C4-2B (cell line): ENCODE measurements around the gene FOLR2.

ENCODE experiments used
- CTCF ChIP-seq: fragments of 450-650 bp; conservative IDR thresholded peaks from 2 replicates; pipeline ENCODE4 v1.5.1; 2017; ENCODE audit warnings: mild to moderate bottlenecking
- ZFX ChIP-seq: fragments of 450-650 bp; IDR thresholded peaks from 2 replicates; pipeline ENCODE4 v1.6.1; 2017

DNA sequence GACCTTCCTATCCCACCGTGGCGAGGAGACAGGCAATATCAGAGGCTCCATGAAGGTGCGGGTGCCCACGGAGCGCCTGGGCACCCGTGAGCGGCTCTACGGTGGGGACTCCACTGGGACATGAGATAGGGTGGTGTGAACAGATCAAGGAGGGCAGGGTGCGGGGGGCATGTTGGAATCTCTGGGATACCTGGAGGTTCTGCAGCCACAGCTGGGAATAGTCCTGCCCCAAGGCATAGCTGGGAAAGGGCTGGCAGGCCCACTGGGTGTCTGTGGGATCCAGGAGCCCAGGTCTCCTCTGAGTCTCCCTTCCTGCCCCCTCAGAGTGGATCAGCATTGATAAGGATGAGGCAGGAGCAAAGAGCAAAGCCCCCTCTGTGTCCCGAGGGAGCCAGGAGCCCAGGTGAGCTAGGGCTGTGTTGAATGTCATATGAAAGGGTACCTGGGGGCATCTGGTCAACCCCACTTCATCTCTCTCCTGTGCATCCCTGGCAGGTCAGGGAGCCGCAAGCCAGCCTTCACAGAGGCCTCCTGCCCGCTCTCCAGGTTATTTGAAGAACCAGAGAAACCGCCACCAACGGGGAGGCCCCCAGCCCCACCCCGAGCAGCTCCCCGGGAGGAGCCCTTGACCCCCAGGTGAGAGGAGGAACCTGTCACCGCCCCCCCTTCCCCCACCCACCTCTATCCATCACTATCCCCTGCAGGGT is 18.9 kb downstream of the FOLR2 start:
- no peak for TF ChIP-seq CTCF
- TF ChIP-seq ZFX, result no peak
